ENCODE measurements around the gene MBNL1.

DNA sequence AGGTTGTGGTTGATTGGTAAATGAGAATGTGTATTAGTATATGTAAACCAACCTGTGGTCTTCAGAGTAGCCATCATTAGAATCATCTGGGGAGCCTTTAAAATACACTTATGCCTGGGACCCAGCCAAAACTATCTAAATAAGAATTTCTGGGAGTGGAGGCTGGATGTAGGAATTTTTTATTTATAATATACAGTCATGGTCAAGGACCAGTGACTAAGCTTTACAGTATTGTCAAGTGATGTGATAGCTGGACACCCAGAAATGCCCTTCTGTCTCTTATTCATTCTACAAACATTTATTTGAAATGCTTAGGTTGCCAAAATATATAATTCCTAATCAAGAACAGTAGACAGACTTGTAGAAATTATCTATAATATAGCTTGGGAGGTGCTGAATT lies 132.2 kb downstream of the MBNL1 start:
- TF ChIP-seq, protein P1, sequence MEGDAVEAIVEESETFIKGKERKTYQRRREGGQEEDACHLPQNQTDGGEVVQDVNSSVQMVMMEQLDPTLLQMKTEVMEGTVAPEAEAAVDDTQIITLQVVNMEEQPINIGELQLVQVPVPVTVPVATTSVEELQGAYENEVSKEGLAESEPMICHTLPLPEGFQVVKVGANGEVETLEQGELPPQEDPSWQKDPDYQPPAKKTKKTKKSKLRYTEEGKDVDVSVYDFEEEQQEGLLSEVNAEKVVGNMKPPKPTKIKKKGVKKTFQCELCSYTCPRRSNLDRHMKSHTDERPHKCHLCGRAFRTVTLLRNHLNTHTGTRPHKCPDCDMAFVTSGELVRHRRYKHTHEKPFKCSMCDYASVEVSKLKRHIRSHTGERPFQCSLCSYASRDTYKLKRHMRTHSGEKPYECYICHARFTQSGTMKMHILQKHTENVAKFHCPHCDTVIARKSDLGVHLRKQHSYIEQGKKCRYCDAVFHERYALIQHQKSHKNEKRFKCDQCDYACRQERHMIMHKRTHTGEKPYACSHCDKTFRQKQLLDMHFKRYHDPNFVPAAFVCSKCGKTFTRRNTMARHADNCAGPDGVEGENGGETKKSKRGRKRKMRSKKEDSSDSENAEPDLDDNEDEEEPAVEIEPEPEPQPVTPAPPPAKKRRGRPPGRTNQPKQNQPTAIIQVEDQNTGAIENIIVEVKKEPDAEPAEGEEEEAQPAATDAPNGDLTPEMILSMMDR (IDR thresholded peaks at IDR 0.05): no peak
- no peak for TF ChIP-seq POLR2A (IDR thresholded peaks at IDR 0.05)
